IMR-90 (cell line): ENCODE results near the gene CD209. TPM values are rescaled to one million over a fixed set of nuclear protein-coding genes. Genes with fewer than 3 reads are reported as not detected.
"Not testable (repeated sequence)": the region's sequence is repeated elsewhere in the genome, so short reads cannot be mapped to it uniquely, and the experiment has no call there.

Source experiments
- ATAC-seq: fragments of 200-7000 bp; cut with Tn5 transposase; 2 replicates; pipeline ENCODE4 v1.9.1; 2020; ENCODE audit warnings: low read depth, mild to moderate bottlenecking, moderate library complexity
- BruUV-seq: library from RNA; stranded (reverse); fragments of 400-500 nt; replicated peaks from 2 replicates; lab custom pipeline; 2021; lab: Mats Ljungman, UMichigan
- CTCF ChIA-PET: fragments of 300-600 bp; formaldehyde crosslinking; extraction: SDS; loops from one replicate; lab custom pipeline; 2021; ENCODE audit warnings: antibody characterized with exemption; lab: Yijun Ruan, JAX
- POLR2A ChIA-PET: fragments of 300-600 bp; sonication (Branson Sonifier 250); formaldehyde crosslinking; loops from one replicate; lab custom pipeline; 2022; ENCODE audit warnings: antibody characterized with exemption; ENCODE audit not compliant: unreplicated experiment; lab: Charles Lee
- DNase-seq: peaks from one replicate; pipeline ENCODE4 v3.0.0; 2013
- H2AFZ ChIP-seq: replicated peaks from 2 replicates; pipeline ENCODE3; 2013; ENCODE audit warnings: low read length, mild to moderate bottlenecking; ENCODE audit not compliant: poor library complexity
- H2AK5ac ChIP-seq: 2 replicates; pipeline ENCODE4 v1.6.1; 2013; ENCODE audit warnings: low read depth, low read length, inconsistent platforms
- H2AK9ac ChIP-seq: replicated peaks from 2 replicates; pipeline ENCODE3; 2013; ENCODE audit warnings: mild to moderate bottlenecking, low read depth, low read length, moderate library complexity; ENCODE audit not compliant: poor library complexity
- H2BK120ac ChIP-seq: 2 replicates; pipeline ENCODE4 v1.6.1; 2013; ENCODE audit warnings: low read depth, low read length, inconsistent platforms
- H2BK15ac ChIP-seq: 3 replicates; pipeline ENCODE4 v1.6.1; 2013; ENCODE audit warnings: low read depth, low read length, inconsistent platforms
- H2BK20ac ChIP-seq: 2 replicates; pipeline ENCODE4 v1.6.1; 2013; ENCODE audit warnings: low read depth, mild to moderate bottlenecking, inconsistent platforms, low read length, moderate library complexity
- H2BK5ac ChIP-seq: 2 replicates; pipeline ENCODE4 v1.6.1; 2013; ENCODE audit warnings: mild to moderate bottlenecking, low read depth, low read length, inconsistent platforms; ENCODE audit not compliant: poor library complexity, severe bottlenecking
- H3K14ac ChIP-seq: replicated peaks from 2 replicates; pipeline ENCODE4 v1.6.1; 2013; ENCODE audit warnings: low read depth, low read length, inconsistent platforms
- H3K18ac ChIP-seq: 2 replicates; pipeline ENCODE4 v1.6.1; 2013; ENCODE audit warnings: low read depth, low read length, control low read depth
- H3K23ac ChIP-seq: 2 replicates; pipeline ENCODE4 v1.6.1; 2013; ENCODE audit warnings: low read depth, low read length, inconsistent platforms
- H3K27ac ChIP-seq: 2 replicates; pipeline ENCODE4 v1.5.1; 2013; ENCODE audit warnings: mild to moderate bottlenecking, control low read depth, low read length; ENCODE audit not compliant: insufficient read depth
- H3K27me3 ChIP-seq: 2 replicates; pipeline ENCODE4 v1.6.1; 2013; ENCODE audit warnings: low read length; ENCODE audit not compliant: control insufficient read depth, insufficient read depth
- H3K36me3 ChIP-seq: 2 replicates; pipeline ENCODE4 v1.6.1; 2013; ENCODE audit warnings: low read length, mixed read lengths; ENCODE audit not compliant: control insufficient read depth, insufficient read depth
- H3K4ac ChIP-seq: 2 replicates; pipeline ENCODE4 v1.6.1; 2013; ENCODE audit warnings: low read depth, low read length, inconsistent platforms
- H3K4me1 ChIP-seq: 2 replicates; pipeline ENCODE4 v1.6.1; 2013; ENCODE audit warnings: low read length, mixed read lengths; ENCODE audit not compliant: control insufficient read depth, insufficient read depth
- H3K4me2 ChIP-seq: 2 replicates; pipeline ENCODE4 v1.6.1; 2013; ENCODE audit warnings: low read depth, mild to moderate bottlenecking, control low read depth, low read length, moderate library complexity
- H3K4me3 ChIP-seq: 2 replicates; pipeline ENCODE4 v1.5.1; 2013; ENCODE audit warnings: low read depth, mild to moderate bottlenecking, control low read depth, low read length, moderate library complexity; ENCODE audit not compliant: insufficient read depth
- H3K56ac ChIP-seq: 2 replicates; pipeline ENCODE4 v1.6.1; 2013; ENCODE audit warnings: low read length, inconsistent platforms; ENCODE audit not compliant: insufficient read depth; ENCODE audit errors: extremely low read depth
- H3K79me1 ChIP-seq, 2 experiments: 2 replicates each; pipeline ENCODE4 v1.6.1; 2013; ENCODE audit warnings: low read length in 2 of 2, inconsistent platforms in 1 of 2, low read depth in 1 of 2
- H3K9ac ChIP-seq: 2 replicates; pipeline ENCODE4 v1.6.1; 2013; ENCODE audit warnings: low read depth, low read length, control low read depth
- H3K9me1 ChIP-seq: 2 replicates; pipeline ENCODE4 v1.6.1; 2013; ENCODE audit warnings: low read length, inconsistent platforms; ENCODE audit not compliant: insufficient read depth
- H3K9me3 ChIP-seq: 2 replicates; pipeline ENCODE4 v1.6.1; 2013; ENCODE audit warnings: low read length; ENCODE audit not compliant: control insufficient read depth, insufficient read depth
- H4K20me1 ChIP-seq: 2 replicates; pipeline ENCODE4 v1.6.1; 2013; ENCODE audit warnings: low read length, inconsistent platforms; ENCODE audit not compliant: insufficient read depth
- H4K5ac ChIP-seq: 2 replicates; pipeline ENCODE4 v1.6.1; 2013; ENCODE audit warnings: mild to moderate bottlenecking, low read depth, low read length, control low read depth
- H4K8ac ChIP-seq, 2 experiments: 2 replicates each; pipeline ENCODE4 v1.6.1; 2013; ENCODE audit warnings: low read depth in 2 of 2, low read length in 2 of 2, control low read depth in 1 of 2, inconsistent platforms in 1 of 2
- H4K91ac ChIP-seq: 2 replicates; pipeline ENCODE4 v1.6.1; 2013; ENCODE audit warnings: low read depth, low read length, inconsistent platforms; ENCODE audit not compliant: insufficient read depth
- WGBS, 2 experiments: methylation state at CpG; one replicate each; pipeline versions ENCODE4 v1.1.5 to v1.1.7; 2013; ENCODE audit warnings: missing lambda C conversion rate in 2 of 2; ENCODE audit not compliant: insufficient read length in 1 of 2; ENCODE audit errors: extremely low coverage in 2 of 2; 5-methylcytosine and 5-hydroxymethylcytosine counted together
- dilution Hi-C: fragments of 300-500 bp; cut with HindIII; formaldehyde crosslinking; loops from one replicate; pipeline ENCODE4 v1.14.3; 2018; ENCODE audit warnings: low sequenced_read_pairs; ENCODE audit not compliant: unreplicated experiment
- in situ Hi-C: fragments of 300-500 bp; cut with MboI; formaldehyde crosslinking; loops from 3 replicates; pipeline ENCODE4 v1.14.3; 2019; ENCODE audit warnings: low sequenced_read_pairs, inconsistent platforms, mixed read lengths
- intact Hi-C: fragments of 100-400 bp; cut with micrococcal nuclease; formaldehyde crosslinking; loops from 2 replicates; pipeline ENCODE4 v1.10.0; 2022
- polyA plus RNA-seq, 3 experiments: library from polyadenylated mRNA; depleted of rRNA; stranded (reverse); fragments of >200 nt; gene quantifications; 2 replicates each; pipeline ENCODE4 v1.2.3, GENCODE V29; 2012; ENCODE audit warnings: low replicate concordance in 1 of 3
- total RNA-seq: library from RNA; depleted of rRNA; stranded (reverse); fragments of >200 nt; gene quantifications from 2 replicates; pipeline ENCODE4 v1.2.3, GENCODE V29; 2012

CD209 gene
- total and polyA plus RNA-seq, 2 of the 4 experiments (the other 2 are of a cell fraction): not detected

DNA sequence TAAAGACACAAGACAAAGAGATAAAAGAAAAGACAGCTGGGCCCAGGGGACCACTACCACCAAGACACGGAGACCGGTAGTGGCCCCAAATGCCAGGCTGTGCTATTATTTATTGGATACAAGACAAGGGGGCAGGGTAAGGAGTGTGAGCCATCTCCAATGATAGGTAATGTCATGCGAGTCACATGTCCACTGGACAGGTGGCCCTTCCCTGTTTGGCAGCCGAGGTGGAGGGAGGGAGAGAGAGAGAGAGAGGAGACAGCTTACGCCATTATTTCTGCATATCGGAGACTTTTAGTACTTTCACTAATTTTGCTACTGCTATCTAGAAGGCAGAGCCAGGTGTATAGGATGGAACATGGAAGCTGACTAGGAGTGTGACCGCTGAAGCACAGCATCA, 45.4 kb upstream of the CD209 start:
- dilution Hi-C loops, BruUV-seq, H3K18ac ChIP-seq, H3K9me3 ChIP-seq, POLR2A ChIA-PET, H3K23ac ChIP-seq, H3K4ac ChIP-seq, ATAC-seq, H3K4me1 ChIP-seq, H3K79me1 ChIP-seq, H2BK20ac ChIP-seq, H4K8ac ChIP-seq, H2BK5ac ChIP-seq, H2AFZ ChIP-seq, H2BK15ac ChIP-seq, H4K5ac ChIP-seq, H2BK120ac ChIP-seq, H4K20me1 ChIP-seq, H3K56ac ChIP-seq, H3K36me3 ChIP-seq, H3K9ac ChIP-seq, H3K27ac ChIP-seq, H2AK5ac ChIP-seq, DNase-seq, intact Hi-C loops, H4K91ac ChIP-seq, CTCF ChIA-PET, H3K14ac ChIP-seq, H2AK9ac ChIP-seq, H3K9me1 ChIP-seq, H3K4me3 ChIP-seq, H3K4me2 ChIP-seq: not testable (repeated sequence)
- 78% methylated on average over 3 of the region's 7 CpGs; no CpG with 5 or more reads in 1 of the 2 experiments for whole genome bisulfite sequencing, 2 experiments
- in situ Hi-C loops: loop anchor here (10.0 kb wide), 1 partner anchor 108 kb away; the partner anchor contains the start of gene TRAPPC5
- peaks cover 20% of the 10 kb centered on the region for H3K27me3 ChIP-seq
